Activated naive CD8-positive, alpha-beta T cell treated with anti-CD3 and anti-CD28 coated beads, Interleukin-2, amount 50 U/mL, for 24 hours (primary cell): Measurements from ENCODE around the gene ASPSCR1.
"Not testable (repeated sequence)": the region's sequence is repeated elsewhere in the genome, so short reads cannot be mapped to it uniquely, and the experiment has no call there.

ENCODE experiments used
- ATAC-seq: fragments of 150-1000 bp; cut with Tn5 transposase; one replicate; pipeline ENCODE4 v1.10.0; 2021
- DNase-seq: peaks from one replicate; pipeline ENCODE4 v3.0.0; 2021
- H3K27ac Mint-ChIP-seq: one replicate; pipeline ENCODE4 v1.8.0; 2021; ENCODE audit warnings: mild to moderate bottlenecking, mixed read lengths
- H3K27me3 Mint-ChIP-seq: one replicate; pipeline ENCODE4 v1.8.0; 2021; ENCODE audit warnings: mixed read lengths
- H3K36me3 Mint-ChIP-seq: one replicate; pipeline ENCODE4 v1.8.0; 2021; ENCODE audit warnings: low read depth, mixed read lengths
- H3K4me1 Mint-ChIP-seq: one replicate; pipeline ENCODE4 v1.8.0; 2021; ENCODE audit warnings: mixed read lengths
- H3K4me3 Mint-ChIP-seq: one replicate; pipeline ENCODE4 v1.8.0; 2021; ENCODE audit warnings: mild to moderate bottlenecking, moderate library complexity, mixed read lengths
- H3K9me3 Mint-ChIP-seq: one replicate; pipeline ENCODE4 v1.8.0; 2021; ENCODE audit warnings: mixed read lengths

The ASPSCR1 gene

DNA sequence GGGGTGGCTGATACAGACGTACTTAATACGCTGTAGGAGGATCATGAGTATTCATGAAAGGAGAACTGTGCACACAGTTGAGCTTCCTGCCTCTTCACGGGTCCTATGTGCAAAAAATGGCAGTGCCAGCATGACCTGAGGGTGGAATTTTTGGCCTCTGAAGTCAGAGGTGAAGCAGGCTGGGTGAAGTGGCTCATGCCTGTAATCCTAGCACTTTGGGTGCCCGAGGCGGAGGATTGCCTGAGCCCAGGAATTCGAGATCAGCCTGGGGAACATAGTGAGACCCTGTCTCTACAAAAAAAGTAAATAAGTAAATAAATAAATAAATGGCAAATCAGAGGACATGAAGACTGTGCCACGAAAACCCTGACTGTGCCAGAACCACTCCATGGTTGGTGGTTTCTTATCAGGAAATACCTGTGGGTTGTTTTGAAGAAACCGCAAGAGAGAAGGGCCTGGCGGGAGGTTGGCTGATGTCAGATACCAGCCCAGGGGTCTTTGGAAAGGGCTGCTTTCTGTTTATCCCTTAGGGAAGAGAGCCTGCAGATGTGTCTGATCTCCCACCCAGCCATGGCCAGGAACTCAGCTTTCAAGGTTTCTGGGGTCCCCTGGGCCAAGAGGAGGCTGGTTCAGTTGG, 3.4 kb downstream of the ASPSCR1 start:
- Mint-ChIP-seq H3K9me3 (no peaks in the 10 kb centered on the region), H3K27ac (no peak overlapping the region), H3K4me1 (peaks cover 38% of the 10 kb centered on the region), H3K27me3 (no peaks in the 10 kb centered on the region), H3K36me3 (peaks cover 15% of the 10 kb centered on the region), H3K4me3 (no peak overlapping the region)
- ATAC-seq (no peak), DNase-seq (no peak)

DNA sequence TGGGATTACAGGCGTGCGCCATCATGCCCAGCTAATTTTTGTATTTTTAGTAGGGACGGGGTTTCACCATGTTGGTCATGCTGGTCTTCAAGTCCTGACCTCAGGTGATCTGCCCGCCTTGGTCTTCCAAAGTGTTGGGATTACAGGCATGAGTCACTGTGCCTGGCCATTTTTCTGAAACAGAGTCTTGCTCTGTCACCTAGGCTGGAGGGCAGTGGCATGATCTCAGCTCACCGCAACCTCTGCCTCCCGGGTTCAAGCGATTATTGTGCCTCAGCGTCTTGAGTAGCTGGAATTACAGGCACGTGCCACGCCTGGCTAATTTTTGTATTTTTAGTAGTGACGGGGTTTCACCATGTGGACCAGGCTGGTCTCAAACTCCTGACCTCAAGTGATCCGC, 4.1 kb downstream of the ASPSCR1 start:
- peaks cover 32% of the 10 kb centered on the region for H3K4me1 Mint-ChIP-seq
- peaks cover 15% of the 10 kb centered on the region for H3K36me3 Mint-ChIP-seq
- not testable (repeated sequence) for H3K4me3 Mint-ChIP-seq, DNase-seq, H3K9me3 Mint-ChIP-seq, ATAC-seq, H3K27ac Mint-ChIP-seq, H3K27me3 Mint-ChIP-seq

DNA sequence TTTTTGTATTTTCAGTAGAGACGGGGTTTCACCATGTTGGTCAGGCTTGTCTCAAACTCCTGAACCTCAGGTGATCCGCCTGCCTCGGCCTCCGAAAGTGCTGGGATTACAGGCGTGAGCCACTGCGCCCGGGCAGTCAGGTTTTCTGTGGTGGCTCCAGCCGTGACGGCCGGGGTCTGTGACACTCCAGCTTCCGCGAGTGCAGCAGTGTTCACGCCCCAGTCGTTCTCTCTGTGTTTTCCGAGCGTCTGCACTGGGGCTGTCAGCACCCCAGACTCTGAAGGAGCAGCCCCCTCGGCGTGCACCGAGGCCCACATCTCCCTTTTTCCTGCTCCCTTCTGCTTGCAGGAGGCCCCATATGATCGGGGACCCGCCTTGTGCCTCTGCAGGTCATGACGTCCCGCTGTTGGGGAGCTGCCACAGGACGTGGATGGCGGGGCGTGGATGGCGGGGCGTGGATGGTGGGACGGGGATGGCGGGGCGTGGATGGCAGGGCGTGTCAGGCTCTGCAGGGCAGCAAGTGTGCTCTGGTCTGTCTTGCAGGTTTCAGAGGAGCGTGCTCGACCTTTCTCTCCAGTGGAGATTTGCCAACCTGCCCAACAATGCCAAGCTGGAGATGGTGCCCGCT, 5.7 kb downstream of the ASPSCR1 start:
- H3K9me3 Mint-ChIP-seq = no peaks in the 10 kb centered on the region
- peaks cover 19% of the 10 kb centered on the region for H3K36me3 Mint-ChIP-seq
- no peaks in the 10 kb centered on the region for H3K27me3 Mint-ChIP-seq
- H3K4me3 Mint-ChIP-seq = no peak overlapping the region
- H3K27ac Mint-ChIP-seq = no peak overlapping the region
- no peak for DNase-seq
- ATAC-seq = no peak
- peaks cover 27% of the 10 kb centered on the region for H3K4me1 Mint-ChIP-seq

DNA sequence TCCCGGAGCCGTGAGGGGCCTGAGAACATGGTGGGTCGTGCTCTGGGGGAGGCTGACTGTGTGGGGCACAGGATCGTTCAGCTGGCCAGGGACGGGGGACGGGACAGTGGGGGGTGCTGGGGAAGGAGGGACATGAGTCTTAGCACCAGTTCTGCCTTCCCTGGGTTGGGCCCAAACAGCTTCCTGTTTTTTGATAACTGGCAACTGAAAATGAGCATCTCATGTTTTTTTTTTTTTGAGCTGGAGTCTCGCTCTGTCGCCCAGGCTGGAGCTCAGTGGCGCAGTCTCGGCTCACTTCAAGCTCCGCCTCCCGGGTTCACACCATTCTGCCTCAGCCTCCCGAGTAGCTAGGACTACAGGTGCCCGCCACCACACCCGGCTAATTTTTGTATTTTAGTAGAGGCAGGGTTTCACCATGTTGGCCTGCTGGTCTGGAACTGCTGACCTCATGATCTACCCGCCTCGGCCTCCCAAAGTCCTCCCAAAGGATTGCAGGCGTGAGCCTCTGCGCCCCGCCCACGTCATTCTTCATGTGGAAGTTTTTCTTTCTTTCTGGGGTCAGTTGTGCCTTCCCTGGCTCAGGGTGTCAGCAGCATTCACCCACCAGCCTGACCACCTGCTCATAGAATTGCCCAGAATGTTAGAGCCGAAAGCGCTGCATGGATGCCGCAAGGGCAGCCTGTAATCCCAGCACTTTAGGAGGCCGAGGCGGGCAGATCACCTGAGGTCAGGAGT, 6.4 kb downstream of the ASPSCR1 start:
- Mint-ChIP-seq H3K4me3 (no peak overlapping the region), H3K36me3 (peaks cover 19% of the 10 kb centered on the region), H3K9me3 (no peaks in the 10 kb centered on the region), H3K4me1 (peaks cover 22% of the 10 kb centered on the region), H3K27me3 (no peaks in the 10 kb centered on the region), H3K27ac (no peak overlapping the region)
- ATAC-seq (no peak), DNase-seq (no peak)

DNA sequence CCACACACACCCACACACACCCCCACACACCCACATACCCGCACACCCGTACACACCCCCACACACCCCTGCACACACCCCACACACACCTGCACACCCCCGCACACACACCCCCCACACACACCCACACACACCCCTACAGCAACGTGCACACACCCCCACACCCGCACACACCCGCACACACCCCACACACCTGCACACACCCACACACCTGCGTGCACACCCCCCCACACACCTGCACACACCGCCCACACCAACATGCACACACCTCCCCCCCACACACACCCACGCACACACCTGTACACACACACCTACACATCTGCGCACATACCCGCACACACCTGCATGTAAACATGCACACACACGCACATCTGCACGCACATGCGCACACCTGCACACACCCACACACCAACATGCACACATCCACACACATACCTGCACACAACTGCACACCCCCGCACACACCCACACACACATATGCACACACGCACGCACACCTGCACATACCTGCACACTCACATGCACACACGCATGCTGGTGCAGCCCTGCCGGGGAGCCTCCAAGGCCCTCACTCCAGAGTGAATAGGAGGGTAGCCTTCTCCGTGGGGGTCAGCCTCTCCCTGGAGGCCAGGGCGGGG, 7.5 kb downstream of the ASPSCR1 start:
- peak overlapping the region; percentile 71 for H3K27ac Mint-ChIP-seq
- DNase-seq (no peak), ATAC-seq (no peak)
- no peaks in the 10 kb centered on the region for H3K27me3 Mint-ChIP-seq
- no peaks in the 10 kb centered on the region for H3K9me3 Mint-ChIP-seq
- H3K4me1 Mint-ChIP-seq = peaks cover 12% of the 10 kb centered on the region
- peaks cover 19% of the 10 kb centered on the region for H3K36me3 Mint-ChIP-seq
- no peak overlapping the region for H3K4me3 Mint-ChIP-seq

DNA sequence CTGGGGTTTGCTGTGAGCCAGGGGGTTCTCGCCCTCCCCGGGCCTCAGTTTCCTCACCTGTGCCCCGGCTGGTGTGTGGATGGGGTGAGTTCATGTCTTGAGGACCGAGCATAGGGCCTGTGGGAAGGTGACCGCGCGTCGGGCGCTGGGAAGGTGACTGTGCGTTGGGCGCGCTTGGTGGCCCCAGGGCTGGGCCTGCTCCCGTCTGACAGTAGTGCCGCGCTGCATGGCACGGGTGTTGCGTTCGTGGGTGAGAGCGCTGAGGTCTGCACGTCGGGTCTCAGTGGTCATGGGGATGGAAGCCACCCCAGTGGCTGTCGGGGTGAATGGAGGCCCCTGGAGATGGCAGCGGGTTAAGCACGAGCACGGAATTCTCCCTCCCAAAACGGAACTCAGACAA, 9.2 kb downstream of the ASPSCR1 start:
- H3K36me3 Mint-ChIP-seq = peaks cover 14% of the 10 kb centered on the region
- H3K27me3 Mint-ChIP-seq = no peaks in the 10 kb centered on the region
- H3K9me3 Mint-ChIP-seq = no peaks in the 10 kb centered on the region
- DNase-seq = no peak
- no peak overlapping the region for H3K4me3 Mint-ChIP-seq
- H3K4me1 Mint-ChIP-seq = no peaks in the 10 kb centered on the region
- no peak for ATAC-seq
- H3K27ac Mint-ChIP-seq = no peak overlapping the region

DNA sequence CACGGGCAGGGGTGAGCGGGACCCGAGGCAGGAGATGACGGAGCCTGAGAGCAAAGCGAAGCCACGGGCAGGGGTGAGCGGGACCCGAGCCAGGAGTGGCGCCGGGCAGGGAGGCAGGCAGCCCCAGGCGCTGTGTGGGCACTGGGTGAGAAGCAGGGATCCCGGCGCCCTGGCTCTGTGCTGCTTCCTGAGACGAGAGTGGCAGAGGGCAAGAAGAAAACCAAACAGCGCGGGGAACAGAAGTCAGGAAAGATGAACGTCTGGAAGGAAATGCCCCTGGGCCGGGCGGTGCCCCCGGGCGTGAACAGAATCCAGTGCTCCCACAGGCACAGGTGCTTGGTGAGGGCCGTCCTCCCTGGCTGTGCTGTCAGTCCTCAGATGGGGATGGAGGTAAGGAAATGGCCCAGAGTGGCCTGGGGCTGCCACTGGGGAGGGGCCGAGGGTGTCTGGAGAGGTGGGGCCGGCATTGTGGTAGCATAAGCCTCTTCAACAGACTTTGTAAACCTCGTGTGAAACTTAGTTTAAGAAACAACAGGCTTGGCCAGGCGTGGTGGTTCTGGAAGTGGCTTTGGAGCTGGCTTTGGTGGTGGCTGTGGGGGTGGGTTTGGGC, 9.8 kb downstream of the ASPSCR1 start:
- H3K27me3 Mint-ChIP-seq = no peaks in the 10 kb centered on the region
- ATAC-seq (no peak), DNase-seq (no peak)
- H3K9me3 Mint-ChIP-seq = no peaks in the 10 kb centered on the region
- H3K4me1 Mint-ChIP-seq = no peaks in the 10 kb centered on the region
- peaks cover 14% of the 10 kb centered on the region for H3K36me3 Mint-ChIP-seq
- no peak overlapping the region for H3K27ac Mint-ChIP-seq
- H3K4me3 Mint-ChIP-seq = no peak overlapping the region

DNA sequence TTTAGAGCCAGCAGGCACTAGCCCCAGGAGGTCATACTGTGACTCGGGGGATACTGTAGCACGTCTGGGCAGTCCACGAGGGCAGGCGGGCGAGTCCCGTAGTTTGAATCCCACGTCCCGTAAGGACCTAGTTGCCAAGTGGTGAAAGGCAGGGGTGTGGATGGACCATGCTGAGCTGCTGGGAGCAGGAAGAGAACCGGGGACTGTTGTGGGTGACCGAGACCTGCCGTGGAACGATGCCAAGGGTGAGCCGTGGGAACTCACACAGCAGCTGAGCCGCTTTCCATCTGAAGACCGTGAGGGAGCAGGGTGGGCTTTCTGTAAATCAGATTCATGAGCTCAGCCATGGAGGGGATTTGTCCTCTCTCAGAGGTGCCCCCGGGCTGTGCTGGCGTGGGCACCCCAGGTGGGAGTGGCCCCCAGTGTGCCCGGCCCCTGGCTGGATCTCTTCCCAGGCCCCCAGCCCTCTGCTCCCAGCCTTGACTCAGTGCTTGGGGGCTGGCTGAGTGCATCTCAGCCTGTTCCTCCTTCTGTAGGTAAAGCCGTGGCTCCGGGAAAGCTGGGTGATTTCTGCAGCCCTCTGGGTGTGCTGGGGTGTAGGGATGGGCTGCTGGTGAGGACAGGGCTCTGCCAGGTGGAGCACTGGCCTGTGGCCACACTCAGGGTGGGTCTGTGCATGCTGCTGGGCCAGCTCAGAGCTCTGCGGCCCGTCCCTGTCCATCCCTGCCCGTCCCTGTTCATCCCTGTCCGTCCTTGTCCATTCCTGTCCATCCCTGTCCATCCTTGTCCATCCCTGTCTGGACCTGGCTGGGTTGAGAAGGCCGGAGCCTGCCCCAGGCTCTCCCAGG, 13.6 kb downstream of the ASPSCR1 start:
- Mint-ChIP-seq H3K27me3 (no peaks in the 10 kb centered on the region), H3K4me1 (no peaks in the 10 kb centered on the region), H3K9me3 (no peaks in the 10 kb centered on the region), H3K36me3 (peaks cover 4% of the 10 kb centered on the region), H3K27ac (no peak overlapping the region), H3K4me3 (no peak overlapping the region)
- DNase-seq = no peak
- no peak for ATAC-seq

DNA sequence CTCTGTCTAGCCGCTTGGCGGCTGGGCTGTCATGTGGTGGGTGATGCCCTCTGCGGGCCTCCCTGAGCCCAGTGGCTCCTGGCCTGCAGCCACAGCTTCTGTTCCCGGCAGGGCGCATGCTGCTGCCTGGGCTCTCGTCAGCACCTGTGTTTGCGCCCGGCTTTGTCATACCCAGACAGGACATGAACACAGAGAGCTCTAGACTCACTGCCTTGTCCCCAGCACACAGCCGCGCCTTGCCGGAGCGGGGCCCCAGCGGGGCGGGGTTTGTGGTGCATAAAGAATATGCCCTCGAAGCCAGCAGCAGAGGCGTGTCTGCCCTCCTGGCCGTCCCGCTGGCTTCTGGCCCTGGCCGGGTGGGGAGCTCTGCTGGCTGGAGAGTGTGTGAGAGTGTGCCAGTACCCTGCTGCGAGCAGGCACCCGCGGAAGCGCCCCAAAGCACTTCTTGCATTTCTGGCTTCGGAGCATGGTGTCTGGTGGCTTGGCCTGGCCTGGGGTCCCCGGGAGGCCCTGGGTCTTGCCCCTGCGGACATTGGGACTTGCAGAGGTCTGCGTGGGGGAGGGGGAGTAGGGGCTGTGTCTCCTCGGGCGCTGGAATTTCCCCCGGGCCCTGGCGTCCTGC, 14.4 kb downstream of the ASPSCR1 start:
- Mint-ChIP-seq H3K36me3 (peaks cover 1% of the 10 kb centered on the region), H3K27ac (no peak overlapping the region), H3K27me3 (no peaks in the 10 kb centered on the region), H3K9me3 (no peaks in the 10 kb centered on the region), H3K4me3 (no peak overlapping the region), H3K4me1 (no peaks in the 10 kb centered on the region)
- no peak for DNase-seq
- ATAC-seq = no peak

DNA sequence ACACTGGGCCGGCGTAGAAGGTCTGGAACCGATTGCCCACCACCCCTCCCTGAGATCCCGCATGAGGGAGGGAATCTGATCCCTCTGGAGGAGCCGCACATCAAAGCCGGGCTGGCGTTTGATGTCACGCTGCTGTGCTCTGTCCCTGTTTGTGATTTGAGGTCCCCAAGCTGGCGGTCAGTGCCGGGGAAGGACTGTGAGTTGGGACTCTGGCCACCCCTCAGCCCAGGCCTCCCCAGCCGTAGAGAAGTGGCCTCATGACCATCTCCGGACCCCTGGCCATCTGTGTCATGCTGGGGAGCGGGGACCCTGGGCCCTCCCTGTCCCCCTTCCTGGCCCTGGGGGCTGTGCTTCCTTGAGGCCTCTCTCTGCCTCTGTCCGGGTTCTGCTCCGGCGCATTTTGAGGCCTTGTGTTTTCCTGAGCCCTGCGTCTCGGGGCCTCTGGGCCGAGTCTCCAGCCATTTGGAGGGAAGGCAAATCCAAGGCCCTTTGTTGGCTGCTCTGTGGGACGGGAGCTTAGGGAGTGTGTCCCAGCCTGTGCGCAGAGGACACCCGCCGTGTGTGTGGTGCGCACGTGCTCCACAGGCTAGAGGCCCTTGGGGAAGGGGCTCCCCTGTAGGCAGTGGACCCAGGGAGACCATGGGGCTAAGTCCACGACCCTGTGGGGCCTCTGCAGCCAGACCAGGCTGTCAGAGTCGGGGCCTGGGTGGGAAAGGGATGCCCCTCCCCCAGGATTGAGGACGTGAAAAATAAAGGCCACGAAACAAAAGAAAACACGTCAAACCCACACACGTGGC, 15.1 kb downstream of the ASPSCR1 start:
- DNase-seq = no peak
- Mint-ChIP-seq H3K27ac (no peak overlapping the region), H3K4me3 (no peak overlapping the region), H3K4me1 (no peaks in the 10 kb centered on the region), H3K27me3 (no peaks in the 10 kb centered on the region), H3K36me3 (no peaks in the 10 kb centered on the region), H3K9me3 (no peaks in the 10 kb centered on the region)
- no peak for ATAC-seq

DNA sequence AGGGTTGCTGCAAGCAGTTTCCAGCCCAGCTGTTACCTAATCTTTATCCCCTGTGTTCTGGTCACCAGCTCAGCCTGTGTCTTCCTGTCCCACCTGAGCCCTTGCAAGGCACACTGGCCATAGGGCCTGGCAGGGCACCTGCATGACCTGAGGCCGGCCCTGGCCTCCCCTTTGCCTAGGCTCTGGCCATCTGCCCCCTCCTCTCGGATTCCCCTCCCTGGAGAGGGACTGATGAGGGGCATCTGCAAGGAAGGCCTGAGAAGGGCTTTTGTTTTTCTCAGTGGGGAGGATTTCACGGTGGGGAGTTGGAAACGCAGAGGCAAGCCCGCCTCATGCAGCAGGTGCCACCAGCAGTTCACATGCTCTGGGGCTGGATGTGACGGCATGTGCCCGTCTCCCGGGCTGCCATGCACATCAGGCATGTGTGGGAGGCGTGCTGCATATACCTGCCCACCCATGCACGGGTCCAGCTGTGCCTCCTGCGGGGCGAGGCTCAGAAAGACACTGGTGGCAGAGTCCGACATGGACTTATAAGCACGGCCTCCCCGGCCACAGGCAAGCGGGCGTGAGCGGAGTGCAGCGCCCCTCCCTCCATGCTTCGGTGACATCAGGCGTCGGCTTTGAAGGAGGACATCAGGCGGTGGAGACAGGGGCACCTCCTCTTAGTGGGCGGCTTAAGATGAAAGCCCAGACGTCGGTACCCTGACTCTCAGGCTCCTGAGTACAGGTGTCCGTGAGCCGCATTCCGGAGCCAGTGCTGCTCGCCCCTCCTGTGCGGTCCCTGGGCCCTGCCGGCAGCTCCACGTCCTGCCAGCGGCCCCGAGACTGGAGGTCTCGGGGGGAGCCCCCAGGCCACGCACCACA, 16.5 kb downstream of the ASPSCR1 start:
- Mint-ChIP-seq H3K27ac (no peak overlapping the region), H3K27me3 (no peaks in the 10 kb centered on the region), H3K4me1 (no peaks in the 10 kb centered on the region), H3K36me3 (no peaks in the 10 kb centered on the region), H3K9me3 (no peaks in the 10 kb centered on the region), H3K4me3 (no peak overlapping the region)
- no peak for DNase-seq
- no peak for ATAC-seq

DNA sequence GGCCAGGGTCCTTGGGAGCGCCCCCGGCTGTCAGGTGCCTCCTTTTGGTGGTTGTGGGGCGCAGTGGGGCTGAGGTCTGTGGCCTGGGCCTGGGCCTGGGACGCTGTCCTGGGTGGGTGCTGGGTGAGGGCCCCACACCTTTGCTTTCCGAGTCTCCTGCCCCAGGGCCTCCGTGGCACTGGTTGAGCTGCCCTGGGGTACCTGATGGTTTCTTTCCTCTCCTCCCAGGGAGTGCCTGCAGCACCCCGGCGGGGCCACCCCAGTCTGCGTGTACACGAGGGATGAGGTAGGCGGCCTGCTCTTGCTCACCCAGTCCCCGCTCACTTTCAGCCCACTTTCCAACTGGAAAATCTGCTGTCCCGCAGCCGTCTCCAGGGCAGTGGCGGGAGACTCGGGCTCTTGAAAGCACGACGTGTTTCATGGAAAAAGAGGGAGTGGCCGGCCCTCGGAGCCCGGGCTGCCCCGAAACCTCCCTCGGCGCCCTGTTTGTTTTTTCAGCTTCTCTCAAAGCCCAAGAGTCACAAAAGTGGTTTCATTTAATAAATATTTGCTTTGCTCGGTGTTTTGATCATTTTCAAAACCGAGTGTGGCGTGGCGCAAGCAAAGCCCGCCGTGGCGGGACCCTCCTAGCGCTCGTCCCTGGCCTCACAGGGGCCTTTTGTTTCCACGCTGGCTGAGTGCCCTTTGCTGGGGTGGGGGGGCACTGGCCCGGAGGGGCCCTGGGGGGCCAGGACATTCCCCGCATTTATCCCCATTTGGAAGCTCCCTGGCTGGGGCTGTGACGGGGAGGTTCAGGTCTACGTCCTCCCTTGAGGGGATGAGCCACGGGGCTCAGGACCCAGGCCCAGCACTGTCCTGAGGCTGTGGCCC, 17.4 kb downstream of the ASPSCR1 start:
- DNase-seq (no peak), ATAC-seq (no peak)
- no peaks in the 10 kb centered on the region for H3K4me1 Mint-ChIP-seq
- H3K4me3 Mint-ChIP-seq = no peak overlapping the region
- no peaks in the 10 kb centered on the region for H3K36me3 Mint-ChIP-seq
- no peak overlapping the region for H3K27ac Mint-ChIP-seq
- no peaks in the 10 kb centered on the region for H3K27me3 Mint-ChIP-seq
- H3K9me3 Mint-ChIP-seq = no peaks in the 10 kb centered on the region
